Astrocyte (in vitro differentiated cells and primary cell): ENCODE results near the gene ARL8B.

Experiments
- EZH2 ChIP-seq: IDR thresholded peaks from 2 replicates; pipeline ENCODE4 v1.6.1; 2012; ENCODE audit warnings: mild to moderate bottlenecking, low read length, inconsistent platforms; ENCODE audit not compliant: insufficient read depth
- TF ChIP-seq, protein P1 (sequence below): IDR thresholded peaks from 2 replicates; pipeline ENCODE4 v1.5.1; 2011; ENCODE audit warnings: low read depth, mild to moderate bottlenecking, inconsistent platforms, low read length, moderate library complexity; ENCODE audit not compliant: insufficient read depth

DNA sequence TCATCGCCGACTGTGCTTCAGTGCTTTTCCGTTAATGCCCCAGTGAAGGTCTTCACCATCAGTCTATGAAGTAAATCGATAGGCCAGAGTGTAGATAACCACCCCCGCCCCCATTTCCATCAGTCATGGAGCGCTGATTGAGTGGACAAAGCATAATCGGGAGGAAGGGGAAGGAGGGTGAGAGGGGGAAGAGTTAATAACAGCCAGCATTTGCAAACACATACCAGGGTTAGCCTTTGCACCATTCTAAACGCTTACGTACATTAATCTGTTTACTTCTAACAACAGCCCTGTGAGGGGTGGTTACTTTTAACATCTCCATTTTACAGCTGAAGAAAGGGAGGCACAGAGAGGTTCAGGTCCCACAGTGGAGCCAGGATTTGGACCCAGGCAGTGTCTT, 92.3 kb downstream of the ARL8B start:
- no peak for TF ChIP-seq EZH2
- TF ChIP-seq, protein P1, sequence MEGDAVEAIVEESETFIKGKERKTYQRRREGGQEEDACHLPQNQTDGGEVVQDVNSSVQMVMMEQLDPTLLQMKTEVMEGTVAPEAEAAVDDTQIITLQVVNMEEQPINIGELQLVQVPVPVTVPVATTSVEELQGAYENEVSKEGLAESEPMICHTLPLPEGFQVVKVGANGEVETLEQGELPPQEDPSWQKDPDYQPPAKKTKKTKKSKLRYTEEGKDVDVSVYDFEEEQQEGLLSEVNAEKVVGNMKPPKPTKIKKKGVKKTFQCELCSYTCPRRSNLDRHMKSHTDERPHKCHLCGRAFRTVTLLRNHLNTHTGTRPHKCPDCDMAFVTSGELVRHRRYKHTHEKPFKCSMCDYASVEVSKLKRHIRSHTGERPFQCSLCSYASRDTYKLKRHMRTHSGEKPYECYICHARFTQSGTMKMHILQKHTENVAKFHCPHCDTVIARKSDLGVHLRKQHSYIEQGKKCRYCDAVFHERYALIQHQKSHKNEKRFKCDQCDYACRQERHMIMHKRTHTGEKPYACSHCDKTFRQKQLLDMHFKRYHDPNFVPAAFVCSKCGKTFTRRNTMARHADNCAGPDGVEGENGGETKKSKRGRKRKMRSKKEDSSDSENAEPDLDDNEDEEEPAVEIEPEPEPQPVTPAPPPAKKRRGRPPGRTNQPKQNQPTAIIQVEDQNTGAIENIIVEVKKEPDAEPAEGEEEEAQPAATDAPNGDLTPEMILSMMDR, result no peak
